GM23338 (cell line): ENCODE data around the gene NTM. TPM values are rescaled to one million over a fixed set of nuclear protein-coding genes. Genes with fewer than 3 reads are reported as not detected.

Experiments used
- ATAC-seq: fragments of 200-7000 bp; cut with Tn5 transposase; 3 replicates; pipeline ENCODE4 v1.9.1; 2020
- DNase-seq: peaks from one replicate; pipeline ENCODE4 v3.0.0-alpha.2; 2015; ENCODE audit warnings: low spot score
- H2AFZ ChIP-seq: fragments of 200-600 bp; sonication (generic); 2 replicates; pipeline ENCODE4 v1.8.0; 2016; ENCODE audit warnings: antibody characterized with exemption, mild to moderate bottlenecking, moderate library complexity
- H3F3A ChIP-seq: fragments of 200-600 bp; sonication (generic); replicated peaks from 2 replicates; pipeline ENCODE4 v1.8.0; 2017; ENCODE audit warnings: antibody characterized with exemption, mixed run types, low read depth
- H3K27ac ChIP-seq: fragments of 200-600 bp; sonication (generic); 2 replicates; pipeline ENCODE4 v1.6.1; 2016; ENCODE audit warnings: low read depth
- H3K27me3 ChIP-seq: fragments of 200-600 bp; sonication (generic); 2 replicates; pipeline ENCODE4 v1.8.0; 2016; ENCODE audit warnings: mild to moderate bottlenecking, mixed run types, moderate library complexity; ENCODE audit not compliant: insufficient read depth
- H3K36me3 ChIP-seq: fragments of 200-600 bp; sonication (generic); 2 replicates; pipeline ENCODE4 v1.8.0; 2016; ENCODE audit warnings: mild to moderate bottlenecking; ENCODE audit not compliant: insufficient read depth
- H3K4me1 ChIP-seq: fragments of 200-600 bp; sonication (generic); 2 replicates; pipeline ENCODE4 v1.8.0; 2016; ENCODE audit warnings: mild to moderate bottlenecking, moderate library complexity; ENCODE audit not compliant: insufficient read depth
- H3K4me2 ChIP-seq: fragments of 200-600 bp; sonication (generic); 2 replicates; pipeline ENCODE4 v1.7.1; 2017; ENCODE audit warnings: mixed run types
- H3K4me3 ChIP-seq: fragments of 200-600 bp; sonication (generic); 2 replicates; pipeline ENCODE4 v1.6.1; 2016; ENCODE audit warnings: mixed run types
- H3K79me2 ChIP-seq: fragments of 200-600 bp; sonication (generic); replicated peaks from 2 replicates; pipeline ENCODE4 v1.8.0; 2017; ENCODE audit warnings: mild to moderate bottlenecking; ENCODE audit not compliant: insufficient read depth
- H3K9me2 ChIP-seq: fragments of 200-600 bp; sonication (generic); 2 replicates; pipeline ENCODE4 v1.8.0; 2017; ENCODE audit not compliant: insufficient read depth
- H4K20me1 ChIP-seq: fragments of 200-600 bp; sonication (generic); replicated peaks from 2 replicates; pipeline ENCODE4 v1.8.0; 2017; ENCODE audit warnings: mild to moderate bottlenecking; ENCODE audit not compliant: insufficient read depth
- H3K27ac Mint-ChIP-seq: 2 replicates; pipeline ENCODE4 v1.8.0; 2020; ENCODE audit warnings: inconsistent platforms, mild to moderate bottlenecking, moderate library complexity, mixed read lengths
- H3K27me3 Mint-ChIP-seq: 3 replicates; pipeline ENCODE4 v1.8.0; 2022; ENCODE audit warnings: low read depth, mild to moderate bottlenecking, moderate library complexity, mixed read lengths, inconsistent platforms; ENCODE audit not compliant: insufficient read depth, poor library complexity
- H3K36me3 Mint-ChIP-seq: 3 replicates; pipeline ENCODE4 v1.8.0; 2021; ENCODE audit warnings: low read depth, mild to moderate bottlenecking, inconsistent platforms, moderate library complexity, mixed read lengths
- H3K4me1 Mint-ChIP-seq: 3 replicates; pipeline ENCODE4 v1.8.0; 2020; ENCODE audit warnings: mild to moderate bottlenecking, inconsistent platforms, mixed read lengths
- H3K4me3 Mint-ChIP-seq: 3 replicates; pipeline ENCODE4 v1.8.0; 2021; ENCODE audit warnings: moderate library complexity, mild to moderate bottlenecking, inconsistent platforms, mixed read lengths
- H3K9me3 Mint-ChIP-seq: 3 replicates; pipeline ENCODE4 v1.8.0; 2020; ENCODE audit warnings: moderate library complexity, mild to moderate bottlenecking, inconsistent platforms, mixed read lengths
- CREB1 ChIP-seq: fragments of 250-450 bp; sonication (Bioruptor Pico); IDR thresholded peaks from 2 replicates; pipeline ENCODE4 v1.5.0; 2020; ENCODE audit warnings: low read depth, mild to moderate bottlenecking, moderate library complexity
- ETS1 ChIP-seq: IDR thresholded peaks from 2 replicates; pipeline ENCODE4 v1.6.1; 2016; ENCODE audit warnings: antibody characterized with exemption
- STAT1 ChIP-seq: IDR thresholded peaks from one replicate; pipeline ENCODE4 v1.6.1; 2016; ENCODE audit warnings: antibody characterized with exemption; ENCODE audit not compliant: unreplicated experiment
- ZNF462 ChIP-seq: fragments of 250-450 bp; sonication (Bioruptor Pico); IDR thresholded peaks from 2 replicates; pipeline ENCODE4 v1.5.0; 2020; ENCODE audit warnings: mild to moderate bottlenecking, moderate library complexity
- polyA plus RNA-seq: library from polyadenylated mRNA; unstranded; fragments of >200 nt; fragmentation: Nextera tagmentation; extraction: Ambion mirVana; gene quantifications from 2 replicates; pipeline ENCODE4 v1.2.1, GENCODE V29; 2016
- total RNA-seq: library from RNA; depleted of rRNA; stranded (reverse); fragments of >200 nt; shearing (Covaris generic); gene quantifications from 2 replicates; pipeline ENCODE4 v1.2.3, GENCODE V29; 2014

NTM gene
- total and polyA plus RNA-seq, 2 experiments from 2014 or later, result 10.6 to 14.6 TPM

GRCh38 chr11:131683666-131684065 is 313.3 kb downstream of the NTM start (continued):
- TF ChIP-seq CREB1 (CRISPR knock-in tag), result no peak
- TF ChIP-seq ETS1, result no peak

GRCh38 chr11:131684111-131685060 is 314.0 kb downstream of the NTM start:
- H3K27ac Mint-ChIP-seq, result no peak overlapping the region
- no peak for DNase-seq
- H3F3A ChIP-seq, result no peaks in the 10 kb centered on the region
- peaks cover 14% of the 10 kb centered on the region for H3K27me3 Mint-ChIP-seq
- H3K9me3 Mint-ChIP-seq, result no peaks in the 10 kb centered on the region
- no peaks in the 10 kb centered on the region for H4K20me1 ChIP-seq
- no peaks in the 10 kb centered on the region for H3K4me1 ChIP-seq
- no peaks in the 10 kb centered on the region for H3K36me3 Mint-ChIP-seq
- no peaks in the 10 kb centered on the region for H3K36me3 ChIP-seq
- peaks cover 11% of the 10 kb centered on the region for H3K4me1 Mint-ChIP-seq
- no peak overlapping the region for H3K27ac ChIP-seq
- no peak overlapping the region for H3K4me2 ChIP-seq
- H3K27me3 ChIP-seq, result no peaks in the 10 kb centered on the region
- no peak overlapping the region for H2AFZ ChIP-seq
- no peaks in the 10 kb centered on the region for H3K79me2 ChIP-seq
- TF ChIP-seq STAT1 (no peak), ZNF462 (CRISPR knock-in tag) (0 out of 2 replicates have a peak, but pooled peaks have one; percentile 42)
- ATAC-seq, result no peak; the same call in 2 of the 3 replicates
- no peaks in the 10 kb centered on the region for H3K9me2 ChIP-seq
- no peak overlapping the region for H3K4me3 Mint-ChIP-seq
- H3K4me3 ChIP-seq, result no peak overlapping the region
